Measurements from ENCODE around the gene TRIP12. TPM values are rescaled to one million over a fixed set of nuclear protein-coding genes. Genes with fewer than 3 reads are reported as not detected.

Gene TRIP12
- total and polyA plus RNA-seq, 2 donors (not counting 1 experiment from before 2014, with no cell fraction given) = 30.9 to 274 TPM

DNA sequence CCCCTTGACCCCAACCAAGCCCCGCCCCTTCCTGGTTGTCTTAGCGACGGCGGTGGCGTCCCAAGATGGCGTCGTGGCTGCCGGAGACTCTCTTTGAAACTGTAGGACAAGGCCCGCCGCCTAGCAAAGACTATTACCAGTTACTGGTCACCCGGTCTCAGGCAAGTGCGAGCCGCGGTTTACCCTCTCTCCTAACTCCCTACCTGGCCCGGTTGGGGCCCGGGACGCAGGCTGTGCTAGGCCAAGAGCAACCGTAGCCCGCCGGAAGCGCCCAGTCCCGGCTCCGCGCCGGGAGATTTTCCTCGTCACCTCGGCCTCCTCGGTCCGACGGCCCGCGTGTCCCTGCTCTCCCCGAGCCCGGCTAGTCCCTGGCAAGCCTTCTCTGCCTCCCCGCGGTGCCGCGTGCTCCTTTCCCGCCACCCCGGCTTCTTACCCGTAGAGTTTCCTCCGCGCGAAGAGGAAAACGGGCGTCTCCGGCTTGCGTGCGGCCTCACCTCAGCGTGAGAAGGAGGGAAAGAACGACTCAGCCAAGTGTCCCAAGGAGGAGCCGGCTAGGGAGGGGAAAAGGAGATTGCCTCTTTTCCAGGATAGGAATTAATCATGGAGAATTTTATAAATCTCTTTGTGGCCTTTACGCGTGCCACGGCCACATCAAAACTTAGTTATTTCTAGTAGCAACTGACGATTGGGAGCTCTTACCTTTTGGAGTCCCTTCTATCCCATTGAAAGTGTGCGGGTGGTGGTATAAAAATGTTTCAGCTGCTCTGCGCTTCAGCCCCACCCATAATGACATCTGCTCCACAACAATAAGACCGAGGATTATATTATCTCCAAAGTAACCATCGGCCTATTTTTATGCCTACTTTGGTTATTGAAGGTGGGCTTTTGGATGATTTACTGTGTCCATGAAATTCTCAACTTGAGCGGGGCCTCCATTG is 909 bp upstream of the TRIP12 start, which contains the start of gene FBXO36:
FBXO36 (plus strand) TSS at position 55 of the 938 bp plus-strand sequence; CDS start at position 66, 11 bp downstream.
- Mint-ChIP-seq H3K4me3 (peak within 1 kb of the TSS; percentile 96), H3K9me3 (ENCODE audit: insufficient read depth) (peaks cover 2% of the 10 kb centered on the region), H3K27ac (peak within 1 kb of the TSS; percentile 97), H3K27me3 (no peaks in the 10 kb centered on the region), H3K4me1 (peaks cover 35% of the 10 kb centered on the region)
- Histone ChIP-seq H4K20me1 (ENCODE audit: control insufficient read depth, insufficient read depth, low read length, poor library complexity, severe bottlenecking) (peaks cover 4% of the 10 kb centered on the region), H3K27ac (ENCODE audit: low read length in 2 of 2) (peak within 1 kb of the TSS; percentile 83 to 98), H3K9ac (ENCODE audit: low read length) (peak within 1 kb of the TSS; percentile 93), H2AFZ (ENCODE audit: insufficient read depth, low read depth, low read length, poor library complexity, severe bottlenecking) (peak within 1 kb of the TSS; percentile 97), H3K4me3 (ENCODE audit: control extremely low read depth in 1 of 5, extremely low read depth in 1 of 5, insufficient read depth in 1 of 5, low read depth in 2 of 5, low read length in 4 of 5) (peak within 1 kb of the TSS; percentile 83 to 98 (median 93)), H3K4me1 (ENCODE audit: control insufficient read depth in 2 of 2, insufficient read depth in 2 of 2, low read length in 2 of 2) (peaks cover 17 to 20% of the 10 kb centered on the region in 2 donors), H3K4me2 (replicated peaks; ENCODE audit: low read depth, low read length, poor library complexity, severe bottlenecking) (peak within 1 kb of the TSS; percentile 83), H3K27me3 (replicated peaks in 1 of 4; ENCODE audit: control extremely low read depth in 1 of 4, control insufficient read depth in 3 of 4, insufficient read depth in 4 of 4, low read length in 3 of 4) (no peaks in the 10 kb centered on the region), H3K79me2 (ENCODE audit: control insufficient read depth, insufficient read depth, low read length) (peaks cover 44% of the 10 kb centered on the region), H3K9me3 (ENCODE audit: control extremely low read depth in 1 of 3, control insufficient read depth in 2 of 3, insufficient read depth in 1 of 3, low read length in 2 of 3) (no peaks in the 10 kb centered on the region), H3K36me3 (replicated peaks in 1 of 2; ENCODE audit: control extremely low read depth in 1 of 2, control insufficient read depth in 1 of 2, extremely low read depth in 1 of 2, insufficient read depth in 2 of 2, low read length in 1 of 2) (peaks cover 1 to 5% of the 10 kb centered on the region in 2 experiments)
- no peak for DNase-seq
- intact Hi-C loops (cut with micrococcal nuclease) = loop anchor here (2.0 to 5.0 kb wide), 2 partner anchors 144 to 790 kb away; partner anchors contain the start of gene CAB39
- ATAC-seq (ENCODE audit: low read depth) = peak; percentile 73
- ChIA-PET POLR2A (interaction anchor here (0.6 kb wide), 2 partner anchors 16 to 692 kb away, joined by 3 to 7 read pairs; no protein-coding TSS in a partner anchor), CTCF (interaction anchor here (1.4 to 1.9 kb wide), 3 partner anchors 11 to 119 kb away, joined by 3 to 13 read pairs (median 5); no protein-coding TSS in a partner anchor)
- WGBS (ENCODE audit: insufficient coverage) = under 1% methylated on average over 44 of the region's 61 CpGs
- TF ChIP-seq, protein P1, sequence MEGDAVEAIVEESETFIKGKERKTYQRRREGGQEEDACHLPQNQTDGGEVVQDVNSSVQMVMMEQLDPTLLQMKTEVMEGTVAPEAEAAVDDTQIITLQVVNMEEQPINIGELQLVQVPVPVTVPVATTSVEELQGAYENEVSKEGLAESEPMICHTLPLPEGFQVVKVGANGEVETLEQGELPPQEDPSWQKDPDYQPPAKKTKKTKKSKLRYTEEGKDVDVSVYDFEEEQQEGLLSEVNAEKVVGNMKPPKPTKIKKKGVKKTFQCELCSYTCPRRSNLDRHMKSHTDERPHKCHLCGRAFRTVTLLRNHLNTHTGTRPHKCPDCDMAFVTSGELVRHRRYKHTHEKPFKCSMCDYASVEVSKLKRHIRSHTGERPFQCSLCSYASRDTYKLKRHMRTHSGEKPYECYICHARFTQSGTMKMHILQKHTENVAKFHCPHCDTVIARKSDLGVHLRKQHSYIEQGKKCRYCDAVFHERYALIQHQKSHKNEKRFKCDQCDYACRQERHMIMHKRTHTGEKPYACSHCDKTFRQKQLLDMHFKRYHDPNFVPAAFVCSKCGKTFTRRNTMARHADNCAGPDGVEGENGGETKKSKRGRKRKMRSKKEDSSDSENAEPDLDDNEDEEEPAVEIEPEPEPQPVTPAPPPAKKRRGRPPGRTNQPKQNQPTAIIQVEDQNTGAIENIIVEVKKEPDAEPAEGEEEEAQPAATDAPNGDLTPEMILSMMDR (IDR thresholded peaks at IDR 0.05) = no peak
- TF ChIP-seq EZH2 (IDR thresholded peaks at IDR 0.05; ENCODE audit: borderline replicate concordance, insufficient read depth, low read depth, low read length, poor library complexity, severe bottlenecking) = no peak
